ENCODE results near the gene TNP2.

Gene TNP2

DNA sequence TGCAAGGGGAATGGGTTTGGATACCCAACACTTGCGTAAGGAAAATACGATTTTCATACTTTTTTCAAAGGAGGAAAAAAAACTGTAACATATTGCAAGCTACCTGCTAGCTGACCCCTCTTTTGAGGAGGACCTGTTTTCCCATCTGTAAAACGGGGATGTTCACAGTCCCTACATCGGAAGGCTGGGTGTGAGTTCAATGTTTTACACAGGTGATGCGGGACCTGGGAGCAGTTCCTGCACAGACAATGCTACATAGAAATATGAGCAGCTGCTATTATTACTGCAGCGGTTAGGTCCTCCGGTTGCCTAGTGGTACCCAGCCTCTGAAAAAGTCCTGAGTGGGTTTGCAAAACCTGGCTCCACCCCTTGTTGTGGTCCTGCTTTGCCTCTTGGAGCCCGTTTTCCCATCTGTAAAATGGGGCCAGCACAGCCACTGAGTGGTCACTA is 16.6 kb downstream of the TNP2 start:
- no peak overlapping the region for H3K4me3 ChIP-seq (ENCODE audit: low read depth, low read length)
- no peak overlapping the region for H3K27ac ChIP-seq
- no peaks in the 10 kb centered on the region for H3K27me3 ChIP-seq (replicated peaks)
- TF ChIP-seq, protein P1, sequence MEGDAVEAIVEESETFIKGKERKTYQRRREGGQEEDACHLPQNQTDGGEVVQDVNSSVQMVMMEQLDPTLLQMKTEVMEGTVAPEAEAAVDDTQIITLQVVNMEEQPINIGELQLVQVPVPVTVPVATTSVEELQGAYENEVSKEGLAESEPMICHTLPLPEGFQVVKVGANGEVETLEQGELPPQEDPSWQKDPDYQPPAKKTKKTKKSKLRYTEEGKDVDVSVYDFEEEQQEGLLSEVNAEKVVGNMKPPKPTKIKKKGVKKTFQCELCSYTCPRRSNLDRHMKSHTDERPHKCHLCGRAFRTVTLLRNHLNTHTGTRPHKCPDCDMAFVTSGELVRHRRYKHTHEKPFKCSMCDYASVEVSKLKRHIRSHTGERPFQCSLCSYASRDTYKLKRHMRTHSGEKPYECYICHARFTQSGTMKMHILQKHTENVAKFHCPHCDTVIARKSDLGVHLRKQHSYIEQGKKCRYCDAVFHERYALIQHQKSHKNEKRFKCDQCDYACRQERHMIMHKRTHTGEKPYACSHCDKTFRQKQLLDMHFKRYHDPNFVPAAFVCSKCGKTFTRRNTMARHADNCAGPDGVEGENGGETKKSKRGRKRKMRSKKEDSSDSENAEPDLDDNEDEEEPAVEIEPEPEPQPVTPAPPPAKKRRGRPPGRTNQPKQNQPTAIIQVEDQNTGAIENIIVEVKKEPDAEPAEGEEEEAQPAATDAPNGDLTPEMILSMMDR (IDR thresholded peaks at IDR 0.05; ENCODE audit: low read depth, low read length, missing control alignments) = no peak
- DNase-seq = no peak
- H3K36me3 ChIP-seq (replicated peaks) = peaks cover 7% of the 10 kb centered on the region
- in situ Hi-C loops (cut with HindIII; ENCODE audit: low pct_ligation_motif_present, low sequenced_read_pairs) = no loop called here

DNA sequence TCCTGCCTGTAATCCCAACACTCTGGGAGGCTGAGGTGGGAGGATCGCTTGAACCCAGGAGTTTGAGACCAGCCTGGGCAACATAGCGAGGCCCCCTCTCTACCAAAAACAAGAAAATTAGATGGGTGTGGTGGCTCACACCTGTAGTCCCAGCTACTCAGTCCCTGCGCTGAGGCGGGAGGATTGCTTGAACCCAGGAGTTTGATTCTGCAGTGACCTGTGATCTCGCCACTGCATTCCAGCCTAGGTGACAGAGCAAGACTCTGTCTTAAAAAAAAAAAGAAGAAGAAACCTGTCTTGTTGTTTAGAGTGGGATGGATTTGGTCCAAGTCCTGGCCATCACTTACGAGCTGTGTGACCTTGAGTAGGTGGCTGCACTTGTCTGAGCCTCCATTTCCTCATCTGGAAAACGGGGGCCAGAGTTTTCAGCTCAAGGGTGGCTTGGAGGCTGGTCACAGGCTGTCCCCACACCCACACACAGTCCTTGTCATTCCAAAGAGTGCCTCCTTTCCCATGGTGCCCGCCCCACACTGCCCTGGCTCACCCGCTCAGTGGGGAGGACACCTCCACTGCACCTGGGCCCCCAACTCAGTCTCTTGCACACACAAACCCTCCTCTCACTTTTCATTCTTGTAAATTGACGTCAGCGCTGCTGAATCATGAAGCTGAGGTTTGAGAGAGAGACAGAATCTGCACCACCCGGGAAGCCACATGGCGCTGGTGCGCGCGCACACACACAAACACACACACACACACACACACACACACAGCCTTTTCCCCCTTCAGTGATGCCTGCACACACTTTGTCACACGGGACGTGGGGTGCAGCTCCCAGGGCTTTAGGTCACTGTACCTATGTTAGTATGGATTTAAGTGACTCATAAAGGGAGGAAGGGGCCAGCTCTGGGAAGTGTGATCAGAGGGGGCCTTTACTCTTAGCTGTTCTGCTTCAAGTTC is 17.3 kb downstream of the TNP2 start:
- H3K27me3 ChIP-seq (replicated peaks) = no peaks in the 10 kb centered on the region
- TF ChIP-seq, protein P1 (IDR thresholded peaks at IDR 0.05; ENCODE audit: low read depth, low read length, missing control alignments) = no peak
- in situ Hi-C loops (cut with HindIII; ENCODE audit: low pct_ligation_motif_present, low sequenced_read_pairs) = no loop called here
- DNase-seq = peak; percentile 66
- no peak overlapping the region for H3K4me3 ChIP-seq (ENCODE audit: low read depth, low read length)
- peaks cover 7% of the 10 kb centered on the region for H3K36me3 ChIP-seq (replicated peaks)
- H3K27ac ChIP-seq = no peak overlapping the region

DNA sequence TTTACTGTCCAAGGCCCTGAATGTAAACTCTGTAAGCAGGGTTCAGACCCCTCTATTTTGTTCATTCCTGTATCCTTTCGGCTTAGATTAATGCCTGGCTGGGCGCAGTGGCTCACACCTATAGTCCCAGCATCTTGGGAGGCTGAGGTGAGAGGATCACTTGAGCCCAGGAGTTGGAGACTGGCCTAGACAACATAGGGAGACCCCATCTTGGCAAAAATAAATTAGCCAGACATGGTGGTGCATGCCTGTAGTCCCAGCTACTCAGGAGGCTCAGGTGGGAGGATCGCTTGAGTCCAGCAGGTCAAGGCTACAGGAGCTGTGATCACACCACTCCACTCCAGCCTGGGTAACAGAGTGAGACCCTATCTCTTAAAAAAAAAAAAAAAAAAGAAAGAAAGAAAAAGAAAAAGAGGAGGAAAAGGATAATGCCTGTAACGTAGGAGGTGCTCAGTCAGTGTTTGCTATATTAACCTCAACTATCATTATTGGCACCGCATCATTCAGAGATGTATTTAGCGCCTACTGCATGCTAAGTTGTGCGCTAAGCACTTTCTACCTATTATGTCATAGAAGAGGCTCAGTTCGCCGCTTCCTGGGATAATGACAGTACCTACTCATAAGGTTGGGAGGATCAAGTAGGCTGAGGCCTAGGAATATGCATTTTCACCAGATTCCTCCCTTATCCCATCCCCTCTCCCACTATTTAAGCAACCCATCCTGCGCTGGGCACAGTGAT is 18.2 kb downstream of the TNP2 start:
- Histone ChIP-seq H3K27ac (no peak overlapping the region), H3K36me3 (replicated peaks) (peaks cover 7% of the 10 kb centered on the region), H3K4me3 (ENCODE audit: low read depth, low read length) (no peak overlapping the region), H3K27me3 (replicated peaks) (no peaks in the 10 kb centered on the region)
- in situ Hi-C loops (cut with HindIII; ENCODE audit: low pct_ligation_motif_present, low sequenced_read_pairs) = no loop called here
- TF ChIP-seq, protein P1 (IDR thresholded peaks at IDR 0.05; ENCODE audit: low read depth, low read length, missing control alignments) = no peak
- DNase-seq = no peak

DNA sequence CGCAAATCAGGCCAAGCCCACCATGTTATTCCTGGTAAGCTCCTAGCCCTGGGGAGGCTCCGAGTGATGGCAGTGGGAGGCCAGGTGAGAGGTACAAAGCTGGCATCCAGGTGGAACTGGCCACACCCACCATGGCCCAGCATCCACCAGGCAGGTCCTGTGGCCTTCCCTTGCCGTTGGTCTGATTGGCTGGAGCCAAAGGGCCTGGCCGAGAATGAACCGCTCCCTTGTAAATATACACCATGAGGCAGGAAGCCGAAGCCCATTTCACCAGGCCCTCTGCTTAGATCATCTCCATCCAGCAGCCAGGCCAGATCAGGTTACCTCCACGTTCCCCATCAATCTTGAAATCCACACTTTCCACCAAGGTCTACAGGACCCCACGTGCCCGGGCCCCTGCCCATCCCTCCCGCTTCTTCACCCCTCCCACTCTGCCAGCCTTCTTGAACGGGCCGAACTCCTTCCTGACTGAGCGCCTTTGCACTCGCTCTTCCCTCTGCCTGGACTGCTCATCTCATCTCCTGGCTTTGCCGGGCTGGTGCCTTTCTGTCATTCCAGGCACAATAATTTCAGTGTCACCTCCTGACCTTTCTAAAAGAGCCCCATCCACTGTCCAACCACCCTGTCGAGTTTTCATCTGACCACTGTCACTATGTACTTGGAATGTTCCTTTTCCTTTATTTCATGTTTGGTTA is 18.9 kb downstream of the TNP2 start:
- H3K4me3 ChIP-seq (ENCODE audit: low read depth, low read length) = no peak overlapping the region
- in situ Hi-C loops (cut with HindIII; ENCODE audit: low pct_ligation_motif_present, low sequenced_read_pairs) = no loop called here
- no peak overlapping the region for H3K27ac ChIP-seq

More for the DNA sequence above, 18.9 kb downstream of the TNP2 start:
- no peak for DNase-seq
- peaks cover 7% of the 10 kb centered on the region for H3K36me3 ChIP-seq (replicated peaks)
- no peaks in the 10 kb centered on the region for H3K27me3 ChIP-seq (replicated peaks)
- TF ChIP-seq, protein P1 (IDR thresholded peaks at IDR 0.05; ENCODE audit: low read depth, low read length, missing control alignments) = no peak
